GM21619 (cell line): ENCODE data around the gene APOE.
"Not testable (repeated sequence)": the region's sequence is repeated elsewhere in the genome, so short reads cannot be mapped to it uniquely, and the experiment has no call there.

Experiments
- ATAC-seq: cut with Tn5 transposase; IDR thresholded peaks from one replicate; pipeline ENCODE4 v1.9.1; 2021; ENCODE audit not compliant: unreplicated experiment

The APOE gene

GRCh38 chr19:44908836-44909261 is 3.3 kb downstream of the APOE start:
- no peak for ATAC-seq

- ATAC-seq, result no peak
These were observed 4.2 kb downstream of the APOE start for GRCh38 chr19:44909775-44910174.

- not testable (repeated sequence) for ATAC-seq
These were observed 6.3 kb downstream of the APOE start for GRCh38 chr19:44911896-44912295.

- no peak for ATAC-seq
These were observed 7.3 kb downstream of the APOE start for GRCh38 chr19:44912854-44913253.

GRCh38 chr19:44913512-44914432 is 8.2 kb downstream of the APOE start:
- not testable (repeated sequence) for ATAC-seq

- ATAC-seq, result peak; percentile 93
These were observed 9.0 kb downstream of the APOE start, which contains the start of gene APOC1 for GRCh38 chr19:44914433-44915206. Gene APOC1, plus strand, starts transcription at chr19:44914608. Its CDS starts 284 bp downstream, at chr19:44914892.

GRCh38 chr19:44924243-44924725 is 18.7 kb downstream of the APOE start:
- no peak for ATAC-seq

GRCh38 chr19:44925114-44925891 is 19.7 kb downstream of the APOE start:
- ATAC-seq, result no peak

GRCh38 chr19:44926245-44927077 is 20.9 kb downstream of the APOE start:
- ATAC-seq, result not testable (repeated sequence)

GRCh38 chr19:44927746-44928145 is 22.1 kb downstream of the APOE start:
- ATAC-seq, result no peak

- ATAC-seq, result no peak
These were observed 24.5 kb downstream of the APOE start for GRCh38 chr19:44930088-44930487.

GRCh38 chr19:44931541-44931940 is 25.9 kb downstream of the APOE start:
- ATAC-seq, result no peak

- no peak for ATAC-seq
These were observed 34.1 kb downstream of the APOE start for GRCh38 chr19:44939668-44940067.

- ATAC-seq, result no peak
These were observed 36.5 kb downstream of the APOE start, which contains the start of gene APOC4 for GRCh38 chr19:44942067-44942571. Gene APOC4, plus strand, starts transcription at chr19:44942237. Its CDS starts 41 bp downstream, at chr19:44942278.

GRCh38 chr19:44943801-44944249 is 38.2 kb downstream of the APOE start:
- ATAC-seq, result peak; percentile 65

GRCh38 chr19:44947041-44947581 is 41.5 kb downstream of the APOE start:
- no peak for ATAC-seq

GRCh38 chr19:44948237-44948636 is 42.6 kb downstream of the APOE start:
- ATAC-seq, result no peak

- no peak for ATAC-seq
These were observed 43.3 kb downstream of the APOE start for GRCh38 chr19:44948763-44949374.

- no peak for ATAC-seq
These were observed 44.0 kb downstream of the APOE start for GRCh38 chr19:44949550-44949949.
